ENCODE measurements around the gene NPFF. TPM values are rescaled to one million over a fixed set of nuclear protein-coding genes. Genes with fewer than 3 reads are reported as not detected.

Gene NPFF
- total RNA-seq, 6 donors from 2014 or later = 6.2 TPM; not detected in 5

DNA sequence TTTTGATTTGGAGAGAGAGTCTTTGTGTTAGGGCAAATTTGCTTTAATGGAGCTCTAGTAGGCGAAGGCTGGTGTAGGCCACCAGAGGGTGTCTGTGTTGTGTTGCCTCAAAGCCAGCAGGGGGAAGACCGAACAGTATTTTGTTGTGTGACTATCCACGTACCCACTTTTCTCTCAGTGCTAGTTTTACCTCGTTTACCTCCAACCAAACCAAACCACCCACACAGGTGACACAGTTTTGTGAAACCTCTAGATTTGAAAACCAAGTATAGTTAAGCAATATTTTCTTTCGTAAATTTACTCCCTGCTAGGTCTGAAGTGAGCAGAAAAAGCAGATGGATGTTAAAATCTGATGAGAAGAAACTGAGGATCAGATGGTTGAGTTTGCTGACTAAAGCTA lies 36.3 kb upstream of the NPFF start:
- Histone ChIP-seq H3K27me3 (no peaks in the 10 kb centered on the region), H3K36me3 (peaks cover 9 to 70% (median 30%) of the 10 kb centered on the region in 4 donors), H3K9me3 (no peaks in the 10 kb centered on the region), H3K27ac (peak overlapping the region in 3 of 4 donors; percentile 44 to 52 (median 49)), H3K4me3 (no peak overlapping the region), H3K4me1 (peaks cover 14 to 27% (median 15%) of the 10 kb centered on the region in 4 donors)
- DNase-seq = peak in 1 of 2 donors; percentile 55
- TF ChIP-seq EP300 (IDR thresholded peaks at IDR 0.05) = no peak
- TF ChIP-seq, protein P1, sequence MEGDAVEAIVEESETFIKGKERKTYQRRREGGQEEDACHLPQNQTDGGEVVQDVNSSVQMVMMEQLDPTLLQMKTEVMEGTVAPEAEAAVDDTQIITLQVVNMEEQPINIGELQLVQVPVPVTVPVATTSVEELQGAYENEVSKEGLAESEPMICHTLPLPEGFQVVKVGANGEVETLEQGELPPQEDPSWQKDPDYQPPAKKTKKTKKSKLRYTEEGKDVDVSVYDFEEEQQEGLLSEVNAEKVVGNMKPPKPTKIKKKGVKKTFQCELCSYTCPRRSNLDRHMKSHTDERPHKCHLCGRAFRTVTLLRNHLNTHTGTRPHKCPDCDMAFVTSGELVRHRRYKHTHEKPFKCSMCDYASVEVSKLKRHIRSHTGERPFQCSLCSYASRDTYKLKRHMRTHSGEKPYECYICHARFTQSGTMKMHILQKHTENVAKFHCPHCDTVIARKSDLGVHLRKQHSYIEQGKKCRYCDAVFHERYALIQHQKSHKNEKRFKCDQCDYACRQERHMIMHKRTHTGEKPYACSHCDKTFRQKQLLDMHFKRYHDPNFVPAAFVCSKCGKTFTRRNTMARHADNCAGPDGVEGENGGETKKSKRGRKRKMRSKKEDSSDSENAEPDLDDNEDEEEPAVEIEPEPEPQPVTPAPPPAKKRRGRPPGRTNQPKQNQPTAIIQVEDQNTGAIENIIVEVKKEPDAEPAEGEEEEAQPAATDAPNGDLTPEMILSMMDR (IDR thresholded peaks at IDR 0.05) = peak; percentile 52 to 85 (median 78)
- WGBS, 2 donors = 23 to 28% methylated on average over 5 of the region's 5 CpGs
- peak; percentile 84 to 89 for ATAC-seq (ENCODE audit: low FRiP score in 2 of 2)

DNA sequence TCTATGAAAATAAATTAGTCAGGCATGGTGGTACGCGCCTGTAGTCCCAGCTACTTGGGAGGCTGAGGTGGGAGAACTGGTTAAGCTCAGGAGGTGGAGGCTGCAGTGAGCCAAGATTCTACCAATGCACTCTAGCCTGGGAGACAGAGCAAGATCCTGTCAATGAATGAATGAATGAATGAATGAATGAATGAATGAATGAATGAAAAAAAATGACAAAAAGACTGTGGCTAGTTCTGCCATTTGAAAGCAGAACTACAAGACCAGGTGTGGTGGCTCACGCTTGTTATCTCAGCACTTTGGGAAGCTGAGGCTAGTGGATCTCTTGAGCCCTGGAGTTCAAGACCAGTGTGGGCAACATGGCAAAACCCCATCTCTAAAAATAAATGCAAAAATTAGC lies 32.2 kb upstream of the NPFF start:
- 92 to 98% methylated on average over 3 of the region's 3 CpGs for WGBS, 2 donors
- DNase-seq = no peak
- Histone ChIP-seq H3K9me3 (no peaks in the 10 kb centered on the region), H3K4me1 (peaks cover 14 to 43% (median 25%) of the 10 kb centered on the region in 4 donors), H3K36me3 (peaks cover 9 to 81% (median 49%) of the 10 kb centered on the region in 4 donors), H3K27ac (peak overlapping the region in 3 of 4 donors; percentile 29 to 69 (median 45)), H3K4me3 (no peak overlapping the region), H3K27me3 (no peaks in the 10 kb centered on the region)
- TF ChIP-seq POLR2A (IDR thresholded peaks at IDR 0.05) (no peak), POLR2AphosphoS5 (IDR thresholded peaks at IDR 0.05) (no peak), EP300 (IDR thresholded peaks at IDR 0.05) (no peak)
- TF ChIP-seq, protein P1 (IDR thresholded peaks at IDR 0.05) = no peak
- ATAC-seq (ENCODE audit: low FRiP score in 2 of 2) = no peak

DNA sequence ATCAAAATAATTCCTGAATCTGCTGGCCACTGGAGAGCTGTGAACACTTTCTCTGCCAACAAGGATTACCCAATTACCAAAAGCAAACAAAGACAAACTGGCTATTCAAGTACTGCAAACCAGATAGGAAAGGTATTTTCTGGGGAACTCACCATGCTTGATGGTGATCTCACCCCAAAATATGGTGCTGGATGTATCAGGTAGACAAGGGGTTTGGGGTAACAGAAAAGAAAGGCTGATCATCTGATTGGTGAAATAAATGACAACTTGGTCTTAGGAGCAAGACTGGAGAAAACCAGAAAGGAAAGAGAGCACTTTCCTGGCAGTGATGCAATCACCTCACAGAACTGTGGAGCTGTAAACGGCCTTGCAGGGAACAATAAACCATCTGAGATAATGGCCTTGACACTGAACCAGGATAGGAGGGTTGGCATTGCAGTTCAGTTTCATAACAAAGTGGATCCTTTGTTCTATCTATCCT lies 31.0 kb upstream of the NPFF start:
- H3K9me3 ChIP-seq = no peaks in the 10 kb centered on the region
- H3K36me3 ChIP-seq = peaks cover 9 to 87% (median 62%) of the 10 kb centered on the region in 4 donors
- H3K4me3 ChIP-seq = no peak overlapping the region
- WGBS, 2 donors = 21 to 25% methylated on average over 1 of the region's 1 CpG
- H3K27ac ChIP-seq = peak overlapping the region; percentile 29 to 69 (median 47)
- DNase-seq = no peak
- peak; percentile 32 to 84 for ATAC-seq (ENCODE audit: low FRiP score in 2 of 2)
- H3K4me1 ChIP-seq = peaks cover 9 to 32% (median 22%) of the 10 kb centered on the region in 4 donors
- TF ChIP-seq EP300 (IDR thresholded peaks at IDR 0.05) (no peak), POLR2AphosphoS5 (IDR thresholded peaks at IDR 0.05) (peak in 1 of 2 donors; percentile 57)
- no peaks in the 10 kb centered on the region for H3K27me3 ChIP-seq

DNA sequence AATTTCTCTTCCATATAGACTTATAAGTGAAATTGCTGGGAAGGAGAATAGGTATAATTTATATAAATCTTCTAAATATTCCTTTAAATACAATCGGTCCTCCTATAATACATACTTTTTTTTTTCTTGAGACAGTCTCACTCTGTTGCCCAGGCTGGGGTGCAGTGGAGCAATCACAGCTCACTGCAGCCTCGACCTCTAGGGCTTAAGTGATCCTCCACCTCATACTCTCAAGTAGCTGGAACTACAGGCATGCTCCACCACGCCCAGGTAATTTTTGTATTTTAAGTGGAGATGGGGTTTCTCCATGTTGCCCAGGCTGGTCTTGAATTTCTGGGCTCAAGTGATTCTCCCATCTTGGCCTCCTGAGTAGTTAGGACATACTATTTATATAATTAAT lies 29.7 kb upstream of the NPFF start:
- TF ChIP-seq EP300 (IDR thresholded peaks at IDR 0.05) (no peak), POLR2AphosphoS5 (IDR thresholded peaks at IDR 0.05) (no peak), POLR2A (IDR thresholded peaks at IDR 0.05) (no peak)
- TF ChIP-seq, protein P1 (IDR thresholded peaks at IDR 0.05) = no peak
- H3K36me3 ChIP-seq = peaks cover 14 to 87% (median 65%) of the 10 kb centered on the region in 4 donors
- peak overlapping the region in 3 of 4 donors; percentile 50 to 69 (median 60) for H3K27ac ChIP-seq
- ATAC-seq (ENCODE audit: low FRiP score in 2 of 2) (peak in 1 of 2 donors; percentile 52), DNase-seq (peak in 1 of 2 donors; percentile 69)
- 66 to 85% methylated on average over 3 of the region's 3 CpGs for WGBS, 2 donors
- H3K9me3 ChIP-seq = no peaks in the 10 kb centered on the region
- no peaks in the 10 kb centered on the region for H3K27me3 ChIP-seq
- H3K4me1 ChIP-seq = peaks cover 9 to 32% (median 22%) of the 10 kb centered on the region in 4 donors
- H3K4me3 ChIP-seq = no peak overlapping the region

DNA sequence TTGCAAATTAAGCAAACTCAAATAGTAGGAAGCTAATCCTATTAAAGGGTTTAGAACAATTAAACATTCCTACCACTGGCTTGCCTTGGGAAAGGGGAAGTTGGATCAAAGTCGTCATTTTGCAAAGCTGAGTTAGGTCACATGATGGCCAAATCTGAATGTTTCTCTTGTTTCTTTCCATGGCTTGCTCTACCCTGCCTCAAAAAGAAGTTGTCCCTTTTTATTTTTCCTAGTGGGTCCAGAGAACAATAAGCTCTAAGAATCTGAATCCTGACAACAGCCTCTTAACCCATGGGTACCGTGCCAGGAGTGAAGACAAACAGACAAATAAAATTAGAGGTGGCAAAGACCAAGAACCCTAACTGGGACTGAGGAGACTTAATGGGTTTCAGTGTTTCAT lies 26.2 kb upstream of the NPFF start:
- Histone ChIP-seq H3K9me3 (no peaks in the 10 kb centered on the region), H3K4me1 (peaks cover 0 to 22% (median 13%) of the 10 kb centered on the region in 4 donors), H3K27ac (peak overlapping the region in 1 of 4 donors; percentile 33), H3K27me3 (no peaks in the 10 kb centered on the region), H3K36me3 (peaks cover 24 to 89% (median 81%) of the 10 kb centered on the region in 4 donors), H3K4me3 (no peak overlapping the region)
- no peak for DNase-seq
- TF ChIP-seq POLR2A (IDR thresholded peaks at IDR 0.05) = no peak
- TF ChIP-seq POLR2AphosphoS5 (IDR thresholded peaks at IDR 0.05) = no peak
- TF ChIP-seq EP300 (IDR thresholded peaks at IDR 0.05) = no peak
- TF ChIP-seq, protein P1 (IDR thresholded peaks at IDR 0.05) = no peak
- WGBS, 2 donors = 54 to 82% methylated on average over 2 of the region's 2 CpGs
- no peak for ATAC-seq (ENCODE audit: low FRiP score in 2 of 2)

Data from upper lobe of left lung (tissue), 6 donors.